Smooth muscle cell (in vitro differentiated cells): ENCODE measurements around the gene ADSS1. TPM values are rescaled to one million over a fixed set of nuclear protein-coding genes. Genes with fewer than 3 reads are reported as not detected.

Source experiments
- DNase-seq: peaks from one replicate; lab custom pipeline; 2025; ENCODE audit not compliant: unreplicated experiment; lab: John Stamatoyannopoulos, UW
- H2AFZ ChIP-seq: fragments of 200-600 bp; sonication (generic); 2 replicates; pipeline ENCODE4 v1.6.0; 2016; ENCODE audit warnings: antibody characterized with exemption, low read depth, mild to moderate bottlenecking
- H3F3A ChIP-seq: fragments of 200-600 bp; sonication (generic); 2 replicates; pipeline ENCODE4 v1.6.0; 2017; ENCODE audit warnings: antibody characterized with exemption, low read depth
- H3K27ac ChIP-seq: fragments of 200-600 bp; sonication (generic); 2 replicates; pipeline ENCODE4 v1.5.1; 2016; ENCODE audit warnings: low read depth, mild to moderate bottlenecking
- H3K27me3 ChIP-seq: fragments of 200-600 bp; sonication (generic); 2 replicates; pipeline ENCODE4 v1.6.1; 2016; ENCODE audit warnings: low read depth, mild to moderate bottlenecking
- H3K36me3 ChIP-seq: fragments of 200-600 bp; sonication (generic); 2 replicates; pipeline ENCODE4 v1.5.1; 2016; ENCODE audit warnings: low read depth
- H3K4me1 ChIP-seq: fragments of 200-600 bp; sonication (generic); 2 replicates; pipeline ENCODE4 v1.5.1; 2016; ENCODE audit warnings: low read depth
- H3K4me2 ChIP-seq: fragments of 200-600 bp; sonication (generic); 2 replicates; pipeline ENCODE4 v1.6.0; 2016; ENCODE audit warnings: mild to moderate bottlenecking
- H3K4me3 ChIP-seq: fragments of 200-600 bp; sonication (generic); 2 replicates; pipeline ENCODE4 v1.5.1; 2016; ENCODE audit warnings: mild to moderate bottlenecking
- H3K79me2 ChIP-seq: fragments of 200-600 bp; sonication (generic); 2 replicates; pipeline ENCODE4 v1.6.0; 2016; ENCODE audit warnings: low read depth, mild to moderate bottlenecking
- H3K9ac ChIP-seq: fragments of 200-600 bp; sonication (generic); 2 replicates; pipeline ENCODE4 v1.6.0; 2016; ENCODE audit warnings: low read depth
- H3K9me3 ChIP-seq: fragments of 200-600 bp; sonication (generic); replicated peaks from 2 replicates; pipeline ENCODE4 v1.5.1; 2016; ENCODE audit warnings: low read depth
- H4K20me1 ChIP-seq: fragments of 200-600 bp; sonication (generic); 2 replicates; pipeline ENCODE4 v1.6.0; 2016; ENCODE audit warnings: low read depth
- CTCF ChIP-seq: fragments of 200-600 bp; sonication (generic); IDR thresholded peaks from 2 replicates; pipeline ENCODE4 v1.5.1; 2017; ENCODE audit warnings: borderline replicate concordance, mild to moderate bottlenecking, antibody characterized with exemption; ENCODE audit not compliant: insufficient read depth, poor library complexity, severe bottlenecking
- WGBS: methylation state at CpG from one replicate; pipeline ENCODE4 v1.1.7; 2016; ENCODE audit warnings: low lambda C conversion rate; 5-methylcytosine and 5-hydroxymethylcytosine counted together
- polyA plus RNA-seq: library from polyadenylated mRNA; unstranded; fragments of >200 nt; fragmentation: Nextera tagmentation; extraction: Ambion mirVana; gene quantifications from 2 replicates; pipeline ENCODE4 v1.2.1, GENCODE V29; 2016
- total RNA-seq: library from RNA; depleted of rRNA; stranded (reverse); fragments of >200 nt; gene quantifications from 2 replicates; pipeline ENCODE4 v1.2.3, GENCODE V29; 2014

ADSS1 gene
- total and polyA plus RNA-seq, 2 experiments from 2014 or later = 7.8 to 43.0 TPM

- no peaks in the 10 kb centered on the region for H3K79me2 ChIP-seq
- WGBS = 98% methylated on average over 15 of the region's 15 CpGs
- no peak for TF ChIP-seq CTCF
- H3K4me1 ChIP-seq = no peaks in the 10 kb centered on the region
- H3K4me2 ChIP-seq = no peak overlapping the region
- H3K9me3 ChIP-seq = no peaks in the 10 kb centered on the region
- no peak overlapping the region for H3K4me3 ChIP-seq
- H3K27me3 ChIP-seq = no peaks in the 10 kb centered on the region
- no peaks in the 10 kb centered on the region for H3F3A ChIP-seq
- H2AFZ ChIP-seq = no peak overlapping the region
- H3K9ac ChIP-seq = no peak overlapping the region
- no peak overlapping the region for H3K27ac ChIP-seq
- DNase-seq = no peak
- peaks cover 61% of the 10 kb centered on the region for H4K20me1 ChIP-seq
- no peaks in the 10 kb centered on the region for H3K36me3 ChIP-seq
Observed at GRCh38 chr14:104776481-104776880, 52.5 kb downstream of the ADSS1 start.

- no peaks in the 10 kb centered on the region for H3F3A ChIP-seq
- no peaks in the 10 kb centered on the region for H3K79me2 ChIP-seq
- peaks cover 68% of the 10 kb centered on the region for H4K20me1 ChIP-seq
- H3K4me2 ChIP-seq = no peak overlapping the region
- H3K4me3 ChIP-seq = no peak overlapping the region
- no peak for DNase-seq
- H3K36me3 ChIP-seq = no peaks in the 10 kb centered on the region
- TF ChIP-seq CTCF = no peak
- no peaks in the 10 kb centered on the region for H3K9me3 ChIP-seq
- H3K9ac ChIP-seq = no peak overlapping the region
- H3K4me1 ChIP-seq = no peaks in the 10 kb centered on the region
- H3K27ac ChIP-seq = no peak overlapping the region
- H3K27me3 ChIP-seq = no peaks in the 10 kb centered on the region
- 85% methylated on average over 16 of the region's 16 CpGs for WGBS
- H2AFZ ChIP-seq = no peak overlapping the region
Observed at GRCh38 chr14:104776961-104777807, 53.2 kb downstream of the ADSS1 start.

GRCh38 chr14:104777808-104778249, 53.8 kb downstream of the ADSS1 start:
- Histone ChIP-seq H3K36me3 (no peaks in the 10 kb centered on the region), H4K20me1 (peaks cover 75% of the 10 kb centered on the region)

More at GRCh38 chr14:104777808-104778249, 53.8 kb downstream of the ADSS1 start:
- Histone ChIP-seq H3K79me2 (no peaks in the 10 kb centered on the region), H3K27me3 (no peaks in the 10 kb centered on the region), H3K4me1 (no peaks in the 10 kb centered on the region), H3K9me3 (no peaks in the 10 kb centered on the region), H3K4me3 (no peak overlapping the region), H3F3A (no peaks in the 10 kb centered on the region), H3K4me2 (no peak overlapping the region), H3K27ac (no peak overlapping the region), H2AFZ (no peak overlapping the region), H3K9ac (no peak overlapping the region)
- TF ChIP-seq CTCF = no peak
- WGBS = 81% methylated on average over 6 of the region's 15 CpGs
- no peak for DNase-seq
